Skeletal muscle cell (primary cell): ENCODE measurements around the gene RHOT2.

ENCODE experiments used
- DNase-seq: peaks from one replicate; pipeline ENCODE4 v3.0.0-alpha.2; 2010; ENCODE audit warnings: low read depth
- H3K4me3 ChIP-seq: 2 replicates; pipeline ENCODE4 v1.5.1; 2011; ENCODE audit warnings: low read depth, mild to moderate bottlenecking, control low read depth, low read length, moderate library complexity

Gene RHOT2

GRCh38 chr16:720990-721764 lies 53.2 kb downstream of the RHOT2 start, which contains the start of gene ANTKMT:
Gene ANTKMT, plus strand, starts transcription at chr16:721146. Its CDS starts 129 bp downstream, at chr16:721275.
- H3K4me3 ChIP-seq, result peak within 1 kb of the TSS; percentile 78
- no peak for DNase-seq

GRCh38 chr16:721765-722540 lies 54.0 kb downstream of the RHOT2 start:
- DNase-seq, result no peak
- peak overlapping the region; percentile 78 for H3K4me3 ChIP-seq

- no peak for DNase-seq
- no peak overlapping the region for H3K4me3 ChIP-seq
These were observed 55.1 kb downstream of the RHOT2 start for GRCh38 chr16:722835-723633.

GRCh38 chr16:723695-724094 lies 55.8 kb downstream of the RHOT2 start:
- DNase-seq, result no peak
- H3K4me3 ChIP-seq, result no peak overlapping the region
